HG03095 (cell line): ENCODE data around the gene TUBB4A.
"Not testable (repeated sequence)": the region's sequence is repeated elsewhere in the genome, so short reads cannot be mapped to it uniquely, and the experiment has no call there.

Experiments used
- ATAC-seq: cut with Tn5 transposase; IDR thresholded peaks from one replicate; pipeline ENCODE4 v1.9.1; 2021; ENCODE audit warnings: moderate library complexity; ENCODE audit not compliant: unreplicated experiment

TUBB4A gene

DNA sequence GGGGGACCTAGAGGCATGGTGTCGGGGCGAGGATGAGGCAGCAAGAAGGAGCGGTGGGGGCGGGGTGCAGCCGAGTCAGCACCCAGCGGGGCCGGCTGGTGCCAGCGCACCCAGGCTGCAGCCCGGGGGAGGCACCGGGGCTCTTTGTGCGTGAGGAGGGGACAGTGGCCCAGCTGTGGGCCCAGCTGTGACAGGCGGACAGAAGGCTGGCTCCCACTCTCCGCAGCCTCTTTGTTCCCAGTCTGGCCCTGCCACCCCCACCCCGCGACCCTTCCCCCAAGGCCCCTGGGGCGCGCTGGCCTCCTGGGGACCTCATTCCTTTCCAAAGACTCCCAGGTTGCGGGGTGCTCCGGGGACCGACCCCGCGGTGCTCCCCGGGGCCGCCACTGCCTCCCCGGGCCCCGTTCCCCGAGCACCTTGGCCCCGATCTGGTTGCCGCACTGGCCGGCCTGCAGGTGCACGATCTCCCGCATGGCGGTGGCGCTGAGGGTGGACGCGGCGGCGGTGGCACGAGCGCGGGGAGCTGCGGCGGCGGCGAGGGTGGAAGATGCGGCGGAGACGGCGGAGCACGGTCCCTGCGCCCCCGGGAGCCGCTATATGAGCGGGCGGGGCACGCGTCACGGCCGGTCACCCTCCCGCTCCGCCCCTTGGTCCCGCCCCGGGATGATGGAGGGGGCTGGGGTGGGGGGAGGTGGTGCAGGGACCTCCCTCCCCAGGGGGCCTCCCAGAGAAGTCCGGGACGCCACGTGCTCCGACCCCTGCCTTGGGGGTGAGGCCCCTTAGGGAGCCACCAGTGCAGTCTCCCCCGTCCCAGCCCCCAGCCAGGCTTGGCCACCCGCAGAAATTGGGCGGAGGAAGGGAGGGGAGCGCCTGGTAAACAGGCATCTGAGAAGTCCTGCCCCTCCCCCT, at the start of gene TUBB4A:
Gene TUBB4A, minus strand, starts transcription at position 570 of the 909 bp plus-strand sequence. Its CDS starts 97 bp downstream, at position 473.
- ATAC-seq, result no peak

DNA sequence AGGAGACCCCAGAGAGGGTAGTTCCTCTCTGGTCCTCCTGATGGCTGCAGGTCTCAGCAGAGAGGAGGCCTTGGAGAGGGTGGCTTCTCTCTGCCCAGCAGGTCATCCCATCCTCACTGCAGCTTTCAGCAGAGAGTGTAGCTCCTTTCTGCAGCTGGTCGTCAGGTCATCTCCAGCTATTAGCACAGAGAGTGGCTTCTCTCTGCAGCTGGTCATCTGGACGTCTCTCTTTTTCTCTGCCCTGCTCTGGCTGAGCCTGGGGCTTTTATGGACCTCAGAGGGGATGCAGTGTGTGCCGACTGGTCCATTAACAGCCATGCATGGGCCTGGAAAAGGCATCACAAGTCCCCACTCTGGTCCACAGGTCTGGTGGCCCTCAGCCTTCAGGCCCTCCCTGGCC, 49.0 kb upstream of the TUBB4A start:
- ATAC-seq, result no peak

DNA sequence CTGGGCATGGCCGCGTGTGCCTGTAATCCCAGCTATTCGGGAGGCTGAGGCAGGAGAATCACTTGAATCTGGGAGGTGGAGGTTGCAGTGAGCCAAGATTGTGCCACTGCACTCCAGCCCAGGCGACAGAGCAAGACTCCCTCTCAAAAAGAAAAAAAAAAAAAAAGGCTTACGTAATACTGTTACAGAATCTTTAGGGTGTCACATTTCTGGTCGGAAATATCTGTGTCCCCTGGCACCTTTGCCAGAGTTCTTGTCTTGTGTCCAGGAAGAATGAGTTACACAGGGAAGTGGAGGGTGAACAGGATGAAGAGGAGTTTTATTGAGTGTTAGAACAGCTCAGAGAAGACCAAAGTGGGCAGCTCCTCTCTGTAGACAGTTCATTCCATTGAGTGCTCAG, 48.6 kb upstream of the TUBB4A start:
- not testable (repeated sequence) for ATAC-seq

DNA sequence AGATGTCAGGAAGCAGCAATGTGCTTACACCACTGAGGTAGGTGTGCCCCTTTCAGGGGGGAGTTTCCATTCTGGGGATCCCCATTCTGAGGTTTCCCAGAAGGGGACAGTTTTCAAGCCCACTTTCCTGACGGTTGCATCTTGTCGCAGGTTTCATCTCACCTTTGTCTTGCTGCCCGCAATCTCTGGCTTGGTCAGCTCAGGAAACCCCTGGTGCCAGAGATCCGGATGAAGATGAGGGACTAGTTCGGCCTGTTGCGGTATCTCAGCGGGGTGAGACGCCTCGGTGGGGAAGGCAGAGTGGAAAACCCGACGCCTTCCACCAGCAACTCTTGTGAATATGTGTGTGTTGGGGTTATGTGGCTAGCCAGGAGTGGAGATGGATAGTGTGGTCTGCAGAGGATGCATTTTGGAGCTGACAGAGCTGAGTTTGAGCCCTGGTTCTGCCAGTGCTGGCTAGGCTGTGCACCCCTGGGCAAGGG, 41.8 kb upstream of the TUBB4A start:
- ATAC-seq, result no peak

DNA sequence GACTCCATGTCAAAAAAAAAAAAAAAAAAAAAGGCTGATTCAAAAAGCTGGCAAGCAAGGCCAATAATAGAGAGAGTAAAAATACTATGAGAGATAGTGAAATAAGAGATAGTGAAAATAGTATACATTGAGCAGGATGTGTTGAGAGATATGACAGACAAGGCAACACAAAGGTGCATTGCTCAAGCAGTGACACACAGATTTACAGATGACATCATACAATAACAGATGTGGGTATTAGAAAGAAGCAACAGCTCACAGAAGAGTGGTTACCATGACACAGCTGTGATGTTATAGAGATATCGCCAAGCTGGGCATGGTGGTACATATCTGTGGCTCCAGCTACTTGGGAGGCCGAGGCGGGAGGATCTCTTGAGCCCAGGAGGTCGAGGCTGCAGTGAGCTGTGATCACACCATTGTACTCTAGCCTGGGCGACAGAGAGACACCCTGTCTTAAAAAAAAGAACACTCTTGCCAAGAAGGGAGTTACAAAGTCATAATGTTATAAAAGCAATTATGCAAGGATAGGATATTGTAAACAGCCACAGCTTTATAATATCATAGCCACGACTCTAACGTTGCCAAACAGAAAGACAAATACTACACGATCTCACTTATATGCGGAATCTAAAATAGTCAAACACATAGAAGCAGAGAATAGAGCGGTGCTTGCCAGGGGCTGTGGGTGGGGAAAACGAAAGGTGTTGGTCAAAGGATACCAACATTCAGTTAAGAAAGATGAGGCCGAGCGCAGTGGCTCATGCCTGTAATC, 39.0 kb upstream of the TUBB4A start:
- ATAC-seq, result no peak

DNA sequence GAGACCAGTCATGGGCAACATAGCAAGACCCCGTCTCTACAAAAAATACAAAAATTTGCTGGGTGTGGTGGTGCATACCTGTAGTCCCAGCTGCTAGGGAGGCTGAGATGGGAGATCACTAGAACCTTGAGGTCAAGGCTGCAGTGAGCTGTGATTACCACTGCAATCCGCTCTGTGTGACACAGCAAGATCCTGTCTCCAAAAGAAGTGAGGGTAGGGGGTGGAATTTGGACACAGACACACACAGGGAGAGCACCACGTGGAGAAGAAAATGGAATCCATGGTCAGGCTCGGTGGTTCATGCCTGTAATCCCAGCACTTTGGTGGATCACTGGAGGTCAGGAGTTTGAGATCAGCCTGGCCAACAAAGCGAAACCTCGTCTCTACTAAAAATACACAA, 37.4 kb upstream of the TUBB4A start:
- no peak for ATAC-seq

DNA sequence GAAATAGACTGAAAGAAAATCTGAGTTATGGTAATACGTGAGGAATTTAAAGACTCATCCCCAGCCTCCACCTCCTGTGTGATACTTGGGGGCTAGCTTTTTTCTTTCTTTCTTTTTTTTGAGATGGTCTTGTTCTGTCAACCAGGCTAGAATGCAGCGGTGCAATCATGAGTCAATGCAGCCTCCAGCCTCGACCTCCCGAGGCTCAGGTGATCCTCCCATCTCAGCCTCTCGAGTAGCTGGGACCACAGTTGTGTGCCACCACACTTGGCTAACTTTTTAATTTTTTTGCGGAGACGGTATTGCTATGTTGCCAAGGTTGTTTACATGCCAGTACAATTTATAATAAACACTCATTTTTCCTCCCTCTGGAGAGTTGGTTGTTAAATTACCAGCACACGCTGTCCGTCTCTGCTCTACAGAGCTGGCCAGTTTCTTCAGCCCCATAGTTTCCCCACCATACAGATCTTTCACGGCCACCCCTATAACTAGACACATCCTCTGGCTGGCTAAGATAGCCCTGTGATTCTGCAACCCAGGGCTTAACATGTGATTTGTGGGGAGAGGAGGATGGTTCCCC, 33.5 kb upstream of the TUBB4A start:
- ATAC-seq, result no peak

DNA sequence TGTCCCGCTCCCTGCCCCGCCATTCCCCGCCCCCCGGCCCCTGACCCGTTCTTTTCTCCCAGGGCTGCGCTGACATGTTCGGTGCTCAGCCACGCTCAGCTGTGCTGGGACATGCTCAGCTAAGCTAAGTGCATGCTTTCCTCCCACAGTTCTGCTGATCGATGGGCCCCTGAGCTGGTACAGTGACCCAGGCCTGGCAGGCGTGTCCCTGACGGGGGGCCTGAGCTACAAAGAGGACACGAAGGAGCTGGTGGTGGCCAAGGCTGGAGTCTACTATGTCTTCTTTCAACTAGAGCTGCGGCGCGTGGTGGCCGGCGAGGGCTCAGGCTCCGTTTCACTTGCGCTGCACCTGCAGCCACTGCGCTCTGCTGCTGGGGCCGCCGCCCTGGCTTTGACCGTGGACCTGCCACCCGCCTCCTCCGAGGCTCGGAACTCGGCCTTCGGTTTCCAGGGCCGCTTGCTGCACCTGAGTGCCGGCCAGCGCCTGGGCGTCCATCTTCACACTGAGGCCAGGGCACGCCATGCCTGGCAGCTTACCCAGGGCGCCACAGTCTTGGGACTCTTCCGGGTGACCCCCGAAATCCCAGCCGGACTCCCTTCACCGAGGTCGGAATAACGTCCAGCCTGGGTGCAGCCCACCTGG, 32.5 kb upstream of the TUBB4A start:
- no peak for ATAC-seq

DNA sequence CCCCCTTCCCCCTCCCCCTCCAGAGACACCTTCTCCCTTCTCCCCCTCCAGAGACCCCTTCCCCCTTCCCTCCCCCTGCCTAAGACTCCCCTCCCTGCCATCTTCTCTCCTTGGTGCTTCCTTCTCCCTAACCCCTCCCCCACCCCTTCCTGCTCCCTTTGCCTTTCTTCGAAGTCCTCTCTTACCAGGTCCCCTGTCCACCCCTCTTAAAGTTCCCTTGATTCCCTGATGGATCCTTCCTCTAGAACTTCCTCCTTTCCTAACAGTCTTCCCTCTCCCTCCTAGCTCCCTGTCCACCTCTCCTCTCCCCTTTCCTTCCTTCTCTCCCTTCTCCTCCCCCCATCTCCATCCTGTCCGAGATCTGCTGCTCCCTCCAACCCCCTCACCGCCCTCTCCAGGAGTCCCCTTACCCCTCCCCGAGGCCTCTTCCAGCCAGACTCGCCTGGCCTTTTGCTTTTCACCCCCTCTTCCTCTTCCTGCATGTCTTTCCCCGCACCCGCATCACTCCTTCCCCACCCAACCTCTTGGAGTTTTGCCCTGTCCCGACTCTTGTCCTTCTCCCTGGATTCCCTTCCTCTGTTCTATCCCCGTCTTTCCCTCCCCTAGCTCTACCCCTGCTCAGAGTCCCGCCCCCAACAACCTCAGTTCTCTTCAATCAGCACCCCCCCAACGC, 31.8 kb upstream of the TUBB4A start:
- ATAC-seq, result no peak

DNA sequence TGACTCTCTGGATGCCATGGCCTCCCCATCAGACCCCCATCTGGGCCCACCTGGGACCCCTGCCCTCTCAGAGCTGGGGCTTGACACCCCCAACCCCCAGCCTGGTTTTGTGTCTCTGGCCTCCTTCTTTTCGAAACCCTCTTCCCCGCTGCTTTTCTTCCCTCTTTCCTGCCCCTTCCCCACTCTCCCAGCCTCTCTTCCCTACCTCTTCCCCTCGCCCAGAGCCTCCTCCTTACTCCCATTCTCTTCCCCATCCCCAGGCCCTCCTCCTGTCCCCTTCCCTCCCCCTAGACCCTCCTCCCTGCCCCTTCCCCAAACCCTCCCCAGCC, 30.9 kb upstream of the TUBB4A start:
- ATAC-seq, result no peak

DNA sequence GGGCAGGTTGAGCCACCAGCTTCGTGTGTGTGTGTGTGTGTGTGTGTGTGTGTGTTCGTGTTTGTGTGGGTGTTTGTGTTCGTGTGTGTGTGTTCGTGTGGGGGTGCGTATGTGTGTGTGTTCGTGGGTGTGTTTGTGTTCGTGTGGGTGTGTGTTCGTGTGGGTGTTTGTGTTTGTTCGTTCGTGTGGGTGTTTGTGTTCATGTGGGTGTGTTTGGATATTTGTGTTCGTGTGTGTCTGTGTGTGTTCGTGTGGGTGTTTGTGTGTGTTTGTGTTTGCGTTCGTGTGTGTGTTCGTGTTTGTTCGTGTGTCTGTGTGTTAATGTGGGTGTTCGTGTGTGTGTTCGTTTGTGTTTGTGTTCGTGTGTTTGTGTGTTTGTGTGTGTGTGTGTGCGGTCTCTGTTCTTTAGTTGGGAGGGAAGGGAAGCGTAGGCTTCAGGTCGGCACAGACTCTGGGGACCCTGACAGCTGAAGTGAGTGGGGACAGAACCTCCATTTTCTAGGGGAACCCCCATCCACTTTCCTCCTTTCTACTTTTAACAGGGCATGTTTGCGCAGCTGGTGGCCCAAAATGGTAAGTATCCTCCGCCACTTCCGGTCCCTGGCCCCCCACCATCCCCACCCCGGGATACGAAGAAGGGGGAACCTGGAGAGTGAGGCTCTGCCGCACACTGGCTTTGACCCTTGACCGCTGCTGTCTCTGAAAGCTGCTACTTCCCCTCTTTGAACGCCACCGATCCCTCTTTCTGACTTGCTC, 30.3 kb upstream of the TUBB4A start:
- ATAC-seq, result no peak

DNA sequence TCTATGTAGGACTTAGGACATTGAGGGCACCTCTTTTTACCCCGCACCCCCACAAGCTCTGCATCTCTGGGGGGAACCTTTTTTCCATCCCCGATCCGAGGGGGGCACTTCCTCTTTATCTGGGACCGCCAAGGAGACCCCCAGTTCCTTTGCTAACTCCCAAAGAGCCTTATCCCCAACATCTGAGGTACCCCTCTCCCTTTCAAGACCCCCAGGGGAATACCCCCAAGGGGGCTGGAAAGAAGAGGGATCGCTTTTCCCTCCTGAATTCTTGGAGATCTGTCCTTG, 29.8 kb upstream of the TUBB4A start:
- ATAC-seq, result no peak

DNA sequence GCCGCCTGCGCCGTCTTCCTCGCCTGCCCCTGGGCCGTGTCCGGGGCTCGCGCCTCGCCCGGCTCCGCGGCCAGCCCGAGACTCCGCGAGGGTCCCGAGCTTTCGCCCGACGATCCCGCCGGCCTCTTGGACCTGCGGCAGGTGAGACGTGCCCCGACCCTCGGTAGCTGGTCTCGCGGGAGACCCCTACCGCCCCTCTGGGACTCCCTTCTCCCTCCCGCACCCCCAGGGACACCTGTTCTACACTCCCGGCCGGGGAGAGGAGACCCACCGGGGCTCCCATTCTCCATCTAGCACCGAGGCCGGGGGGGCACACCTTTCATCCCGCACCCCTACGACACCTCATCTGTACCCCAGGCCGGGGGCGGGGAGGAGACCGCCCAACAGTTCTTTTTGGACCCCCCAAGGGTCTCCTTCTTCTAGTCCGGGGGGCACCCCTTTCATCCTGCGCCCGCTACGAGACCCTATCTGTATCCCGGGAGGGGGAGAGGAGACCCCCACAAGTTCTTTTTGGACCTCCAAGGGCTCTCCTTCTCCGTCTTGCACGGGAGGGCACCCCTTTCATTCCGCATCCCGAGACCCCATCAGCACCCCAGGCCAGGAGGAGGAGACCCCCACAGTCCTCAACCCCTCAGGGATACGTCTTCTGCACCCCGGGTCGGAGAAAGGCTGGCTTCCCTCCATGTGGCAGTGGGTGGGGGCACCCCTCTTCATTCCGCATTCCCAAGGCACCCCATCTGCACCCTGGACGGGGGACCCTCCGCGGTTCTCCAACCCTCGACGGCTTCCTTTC, 29.2 kb upstream of the TUBB4A start:
- no peak for ATAC-seq

DNA sequence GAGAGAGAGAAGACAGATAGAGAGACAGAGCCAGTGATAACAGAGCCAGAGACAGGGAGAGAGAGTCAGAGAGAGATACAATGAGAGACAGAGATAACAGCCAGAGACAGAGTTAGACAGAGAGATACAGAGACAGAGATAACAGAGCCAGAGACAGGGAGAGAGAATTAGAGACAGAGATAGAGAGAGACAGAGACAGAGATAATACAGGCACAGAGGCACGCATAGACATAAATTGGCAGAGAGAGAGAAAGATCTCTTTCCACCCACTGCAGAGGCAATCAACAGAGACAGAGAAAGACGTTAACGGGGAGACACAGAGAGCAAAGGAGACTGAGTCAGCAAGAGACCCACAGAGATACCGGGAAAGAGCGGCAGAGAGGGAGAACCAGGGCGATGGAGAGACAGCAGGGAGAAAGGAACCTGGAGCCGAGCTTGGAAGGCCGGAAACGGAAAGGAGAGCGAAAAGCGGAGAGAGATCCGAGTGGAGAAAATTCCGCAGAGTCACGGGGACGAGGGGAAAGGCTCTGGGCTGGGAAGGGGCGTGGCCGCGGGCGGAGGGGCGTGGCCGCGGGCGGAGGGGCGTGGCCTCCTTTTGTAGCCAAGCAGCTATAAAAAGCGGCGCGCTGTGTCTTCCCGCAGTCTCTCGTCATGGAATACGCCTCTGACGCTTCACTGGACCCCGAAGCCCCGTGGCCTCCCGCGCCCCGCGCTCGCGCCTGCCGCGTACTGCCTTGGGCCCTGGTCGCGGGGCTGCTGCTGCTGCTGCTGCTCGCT, 28.5 kb upstream of the TUBB4A start, which contains the start of gene TNFSF9:
Gene TNFSF9, plus strand, starts transcription at position 641 of the 777 bp plus-strand sequence. Its CDS starts 11 bp downstream, at position 652.
- ATAC-seq, result no peak

DNA sequence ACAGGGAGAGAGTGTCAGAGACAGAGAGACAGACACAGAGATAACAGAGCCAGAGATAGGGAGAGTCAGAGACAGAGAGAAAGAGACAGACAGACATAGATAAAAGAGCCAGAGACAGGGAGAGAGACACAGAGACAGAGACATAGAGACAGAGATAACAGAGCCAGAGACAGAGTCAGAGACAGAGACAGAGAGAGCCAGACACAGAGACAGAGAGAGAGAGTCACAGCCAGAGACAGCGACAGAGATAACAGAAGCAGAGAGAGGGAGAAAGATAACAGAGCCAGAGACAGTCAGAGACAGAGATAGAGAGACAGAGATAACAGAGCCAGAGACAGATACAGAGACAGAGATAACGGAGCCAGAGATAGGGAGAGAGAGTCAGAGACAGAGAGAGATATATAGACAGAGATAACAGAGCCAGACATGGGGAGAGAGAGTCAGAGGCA, 27.9 kb upstream of the TUBB4A start:
- ATAC-seq, result no peak

DNA sequence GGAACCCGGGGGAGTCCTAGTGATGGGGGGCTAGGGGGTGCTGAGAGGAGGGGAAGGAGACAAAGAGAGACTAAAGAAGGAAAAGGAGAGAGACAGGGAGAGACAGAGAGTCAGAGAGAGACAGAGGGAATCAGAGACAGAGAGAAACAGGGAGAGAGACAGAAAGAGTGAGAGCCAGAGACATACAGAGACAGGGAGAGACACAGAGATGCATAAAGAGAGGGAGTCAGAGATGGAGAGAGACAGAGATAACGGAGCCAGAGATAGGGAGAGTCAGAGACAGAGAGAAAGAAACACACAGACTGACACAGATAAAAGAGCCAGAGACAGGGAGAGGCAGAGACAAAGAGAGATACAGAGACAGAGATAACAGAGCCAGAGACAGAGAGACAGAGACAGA, 27.2 kb upstream of the TUBB4A start:
- ATAC-seq, result no peak

DNA sequence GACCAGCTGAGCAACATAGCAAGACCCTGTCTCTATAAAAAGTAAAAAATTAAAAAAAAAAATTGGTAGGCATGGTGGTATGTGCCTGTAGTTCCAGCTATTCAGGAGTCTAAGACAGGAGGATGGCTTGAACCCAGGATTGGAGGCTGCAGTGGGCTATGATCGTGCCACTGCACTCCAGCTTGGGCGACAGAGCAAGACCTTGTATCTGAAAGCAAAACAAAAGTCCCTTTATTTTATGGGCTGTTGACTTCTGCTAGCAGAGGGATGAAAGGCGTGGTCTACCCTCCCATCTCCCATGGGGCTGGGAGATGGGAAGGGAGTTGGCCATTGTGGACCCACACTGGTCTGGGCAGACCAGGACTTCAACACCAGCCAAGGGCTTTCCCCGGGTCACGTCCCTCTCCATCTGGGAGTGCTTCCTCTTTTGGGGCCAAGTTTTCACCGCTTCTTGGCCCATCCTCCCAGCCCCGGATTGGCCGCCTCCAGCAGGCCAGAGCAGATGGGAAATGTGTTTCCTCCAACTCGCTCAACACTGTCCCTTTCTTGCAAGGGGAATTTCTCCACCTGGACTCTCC, 26.5 kb upstream of the TUBB4A start:
- ATAC-seq, result no peak
